Psoas muscle (tissue), 8 donors: ENCODE measurements around the gene SMARCD3. TPM values are rescaled to one million over a fixed set of nuclear protein-coding genes. Genes with fewer than 3 reads are reported as not detected.

Experiments
- ATAC-seq, 4 donors: fragments of 200-7000 bp; cut with Tn5 transposase; one replicate each; pipeline ENCODE4 v1.9.1; 2020; ENCODE audit warnings: moderate library complexity in 3 of 4, mild to moderate bottlenecking in 2 of 4
- DNase-seq, 2 donors: peaks; one replicate each; pipeline ENCODE4 v3.0.0-alpha.2; 2020
- H3K27ac ChIP-seq: fragments of 200-600 bp; one replicate; pipeline ENCODE4 v1.8.0; 2022
- H3K27me3 ChIP-seq, 3 donors: fragments of 200-600 bp in 1 of 3; one replicate each; pipeline versions ENCODE4 v1.6.1 to v1.8.0; 2013 to 2022; ENCODE audit warnings: low read length in 2 of 3, mild to moderate bottlenecking in 2 of 3, moderate library complexity in 1 of 3; ENCODE audit not compliant: insufficient read depth in 3 of 3
- H3K36me3 ChIP-seq, 2 donors: fragments of 200-600 bp in 1 of 2; one replicate each; pipeline versions ENCODE4 v1.6.1 to v1.8.0; 2013 to 2022; ENCODE audit warnings: low read depth in 1 of 2, mild to moderate bottlenecking in 1 of 2, moderate library complexity in 1 of 2; ENCODE audit not compliant: insufficient read depth in 1 of 2
- H3K4me1 ChIP-seq: fragments of 200-600 bp; one replicate; pipeline ENCODE4 v1.8.0; 2022
- H3K4me3 ChIP-seq: fragments of 200-600 bp; one replicate; pipeline ENCODE4 v1.8.0; 2022; ENCODE audit warnings: mild to moderate bottlenecking
- H3K9me3 ChIP-seq: fragments of 200-600 bp; one replicate; pipeline ENCODE4 v1.8.0; 2022
- WGBS, 3 donors: extraction: QIAGEN DNeasy Blood & Tissue Kit; methylation state at CpG; one replicate each; pipeline versions ENCODE4 v1.1.6 to v1.1.7; 2013; 5-methylcytosine and 5-hydroxymethylcytosine counted together
- intact Hi-C, 2 donors: fragments of 100-400 bp; cut with DNase I; formaldehyde crosslinking; loops; one replicate each; pipeline versions ENCODE4 v1.11.0 to v1.14.2; 2022
- polyA plus RNA-seq, 3 donors: library from polyadenylated mRNA; stranded (reverse); fragments of 200-250 nt; gene quantifications; one replicate each; pipeline ENCODE4 v1.2.3, GENCODE V29; 2013
- total RNA-seq, 4 donors: library from RNA; stranded (reverse); fragmentation: NEBNext Ultra II Directional in 2 of 4; extraction: Animal tissue kit (Norgen Biotek cat#: 25700) in 2 of 4; gene quantifications; one replicate each; pipeline versions ENCODE4 v1.2.1 to v1.2.4, GENCODE V29; 2021 to 2023
- TF ChIP-seq, protein P1 (sequence below): fragments of 200-600 bp; IDR thresholded peaks from one replicate; pipeline ENCODE4 v1.8.0; 2022; ENCODE audit warnings: antibody characterized with exemption
- donor health status: healthy with polysubstance abuse.
- donor health status: DM: no; HTN: no; CAD: no; lungs with moderate emphysema.
- donor health status: Bipolar disorder and iron deficiency.
- donor health status: healthy.
- donor health status: DM: yes; HTN: yes; CAD: no.
- donor health status: DM: no; HTN: no; CAD: no.
- donor health status: DM: no; HTN: no; CAD: no.
- donor health status: DM: yes; HTN: yes; CAD: no.

The SMARCD3 gene
- total and polyA plus RNA-seq, 7 donors = 38.3 to 138 (median 92.5) TPM

- TF ChIP-seq, protein P1, sequence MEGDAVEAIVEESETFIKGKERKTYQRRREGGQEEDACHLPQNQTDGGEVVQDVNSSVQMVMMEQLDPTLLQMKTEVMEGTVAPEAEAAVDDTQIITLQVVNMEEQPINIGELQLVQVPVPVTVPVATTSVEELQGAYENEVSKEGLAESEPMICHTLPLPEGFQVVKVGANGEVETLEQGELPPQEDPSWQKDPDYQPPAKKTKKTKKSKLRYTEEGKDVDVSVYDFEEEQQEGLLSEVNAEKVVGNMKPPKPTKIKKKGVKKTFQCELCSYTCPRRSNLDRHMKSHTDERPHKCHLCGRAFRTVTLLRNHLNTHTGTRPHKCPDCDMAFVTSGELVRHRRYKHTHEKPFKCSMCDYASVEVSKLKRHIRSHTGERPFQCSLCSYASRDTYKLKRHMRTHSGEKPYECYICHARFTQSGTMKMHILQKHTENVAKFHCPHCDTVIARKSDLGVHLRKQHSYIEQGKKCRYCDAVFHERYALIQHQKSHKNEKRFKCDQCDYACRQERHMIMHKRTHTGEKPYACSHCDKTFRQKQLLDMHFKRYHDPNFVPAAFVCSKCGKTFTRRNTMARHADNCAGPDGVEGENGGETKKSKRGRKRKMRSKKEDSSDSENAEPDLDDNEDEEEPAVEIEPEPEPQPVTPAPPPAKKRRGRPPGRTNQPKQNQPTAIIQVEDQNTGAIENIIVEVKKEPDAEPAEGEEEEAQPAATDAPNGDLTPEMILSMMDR = no peak
- 88 to 93% (median 91%) methylated on average over 22 to 23 of the region's 23 CpGs for WGBS, 3 donors
- Histone ChIP-seq H3K27me3 (no peaks in the 10 kb centered on the region), H3K36me3 (no peaks in the 10 kb centered on the region), H3K4me3 (no peak overlapping the region), H3K9me3 (no peaks in the 10 kb centered on the region), H3K27ac (peak overlapping the region; percentile 68), H3K4me1 (peaks cover 15% of the 10 kb centered on the region)
- intact Hi-C loops = loop anchor here (5.0 to 10.0 kb wide), 4 partner anchors 35 to 113 kb away; partner anchors contain the start of gene ABCF2 (in 1 of the 2)
- ATAC-seq (no peak), DNase-seq (peak in 1 of 2 donors; percentile 32)
These were observed 56.4 kb downstream of the SMARCD3 start for GRCh38 chr7:151192002-151192539.

DNA sequence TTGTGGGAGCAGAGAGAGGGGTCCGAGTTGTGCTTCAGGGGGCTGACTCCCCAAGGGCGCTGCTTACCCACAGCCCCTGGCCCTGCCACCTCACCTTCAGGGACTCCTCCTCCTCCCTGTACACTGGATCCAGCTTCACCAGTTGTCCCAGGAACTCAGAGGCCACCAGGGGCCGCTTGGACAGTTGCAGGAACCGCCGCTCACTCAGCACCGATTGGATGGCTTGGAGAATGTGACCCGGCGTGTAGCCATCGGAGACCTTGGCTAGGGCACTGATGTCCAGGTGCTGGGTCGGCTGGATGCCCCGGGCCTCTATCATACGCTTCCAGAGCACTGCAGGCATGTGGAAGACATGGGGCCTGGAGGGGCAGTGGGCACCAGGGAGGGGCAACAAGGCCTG is 57.0 kb downstream of the SMARCD3 start:
- Histone ChIP-seq H3K4me1 (peaks cover 15% of the 10 kb centered on the region), H3K27ac (peak overlapping the region; percentile 68), H3K27me3 (no peaks in the 10 kb centered on the region), H3K36me3 (no peaks in the 10 kb centered on the region), H3K9me3 (no peaks in the 10 kb centered on the region), H3K4me3 (no peak overlapping the region)
- peak; percentile 67 to 72 (median 71) for ATAC-seq
- TF ChIP-seq, protein P1 = peak; percentile 35
- peak; percentile 70 to 87 for DNase-seq
- 36 to 61% (median 37%) methylated on average over 12 of the region's 12 CpGs for WGBS, 3 donors
- intact Hi-C loops = loop anchor here (2.0 to 10.0 kb wide), 5 partner anchors 35 to 113 kb away; partner anchors contain the start of gene ABCF2 (in 2 of the 2)

DNA sequence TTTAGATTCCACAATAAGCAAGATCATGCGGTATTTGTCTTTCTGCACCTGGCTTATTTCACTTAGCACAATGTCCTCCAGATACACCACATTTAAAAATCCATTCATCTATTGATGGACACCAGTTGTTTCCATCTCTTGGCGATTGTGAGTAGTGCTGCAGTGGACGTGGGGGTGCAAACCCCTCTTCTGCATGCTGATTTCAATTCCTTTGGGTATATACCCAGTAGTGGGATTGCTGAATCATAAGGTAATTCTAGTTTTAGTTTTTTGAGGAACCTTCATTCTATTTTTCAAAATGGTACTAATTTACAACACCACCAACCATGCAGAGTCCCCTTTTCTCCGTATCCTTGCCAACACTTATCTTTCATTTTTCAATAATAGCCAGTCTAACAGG is 59.5 kb downstream of the SMARCD3 start:
- H3K9me3 ChIP-seq = no peaks in the 10 kb centered on the region
- peaks cover 31% of the 10 kb centered on the region for H3K4me1 ChIP-seq
- TF ChIP-seq, protein P1 = no peak
- H3K27me3 ChIP-seq = no peaks in the 10 kb centered on the region
- intact Hi-C loops = no loop called here
- no peak for ATAC-seq
- no peak for DNase-seq
- H3K36me3 ChIP-seq = peaks cover 0 to 4% of the 10 kb centered on the region in 2 donors
- no peak overlapping the region for H3K4me3 ChIP-seq
- WGBS, 3 donors = 78 to 91% (median 80%) methylated on average over 4 of the region's 4 CpGs
- no peak overlapping the region for H3K27ac ChIP-seq

Other genes with a start within 250 kb of the SMARCD3 start
- not detected for gene ATG9B, start 224.2 kb downstream of the SMARCD3 start, total RNA-seq
- gene ATG9B, start 224.2 kb downstream of the SMARCD3 start, polyA plus RNA-seq = under 1 TPM; 0.12 to 0.18 (median 0.18) TPM
- gene ABCB8, start 220.2 kb downstream of the SMARCD3 start, total RNA-seq = 10 to 100 TPM; 13.2 to 20.7 (median 19.2) TPM
- 10 to 100 TPM in 2 of 3 donors, 1 to 10 TPM in 1; 9.3 to 16.6 (median 12.9) TPM for gene ABCB8, start 220.2 kb downstream of the SMARCD3 start, polyA plus RNA-seq
- 1 to 10 TPM; 2.1 to 6.2 (median 3.9) TPM for gene ASIC3, start 200.2 kb downstream of the SMARCD3 start, total RNA-seq
- gene ASIC3, start 200.2 kb downstream of the SMARCD3 start, polyA plus RNA-seq = 1 to 10 TPM; 1.8 to 5.0 (median 1.8) TPM
- 1 to 10 TPM; 3.8 to 6.4 (median 5.4) TPM for gene CDK5, start 190.8 kb downstream of the SMARCD3 start, total RNA-seq
- gene CDK5, start 190.8 kb downstream of the SMARCD3 start, polyA plus RNA-seq = 10 to 100 TPM in 1 of 3 donors, 1 to 10 TPM in 2; 5.7 to 15.2 (median 6.2) TPM
- 10 to 100 TPM; 26.5 to 36.0 (median 31.3) TPM for gene SLC4A2, start 189.1 kb downstream of the SMARCD3 start, total RNA-seq
- gene SLC4A2, start 189.1 kb downstream of the SMARCD3 start, polyA plus RNA-seq = 10 to 100 TPM; 26.9 to 39.8 (median 33.5) TPM
- gene FASTK, start 167.9 kb downstream of the SMARCD3 start, total RNA-seq = 100 to 1,000 TPM in 3 of 4 donors, 10 to 100 TPM in 1; 87.1 to 126 (median 111) TPM
- gene FASTK, start 167.9 kb downstream of the SMARCD3 start, polyA plus RNA-seq = 100 to 1,000 TPM; 132 to 194 (median 151) TPM
- gene TMUB1, start 165.2 kb downstream of the SMARCD3 start, total RNA-seq = 10 to 100 TPM; 41.7 to 55.5 (median 44.4) TPM
- 100 to 1,000 TPM in 1 of 3 donors, 10 to 100 TPM in 2; 76.9 to 121 (median 85.3) TPM for gene TMUB1, start 165.2 kb downstream of the SMARCD3 start, polyA plus RNA-seq
- gene AGAP3, start 162.2 kb downstream of the SMARCD3 start, total RNA-seq = 10 to 100 TPM; 39.3 to 52.2 (median 51.4) TPM
- gene AGAP3, start 162.2 kb downstream of the SMARCD3 start, polyA plus RNA-seq = 10 to 100 TPM; 38.4 to 75.3 (median 44.7) TPM
- 1 to 10 TPM in 1 of 4 donors, under 1 TPM in 2, not detected in 1; 0.38 to 1.9 (median 0.91) TPM for gene GBX1, start 81.0 kb downstream of the SMARCD3 start, total RNA-seq
- gene GBX1, start 81.0 kb downstream of the SMARCD3 start, polyA plus RNA-seq = under 1 TPM; 0.07 to 0.93 (median 0.21) TPM
- 10 to 100 TPM in 3 of 4 donors, 1 to 10 TPM in 1; 9.7 to 29.6 (median 23.0) TPM for gene ASB10, start 61.4 kb downstream of the SMARCD3 start, total RNA-seq
- 10 to 100 TPM in 2 of 3 donors, 1 to 10 TPM in 1; 3.8 to 25.2 (median 22.5) TPM for gene ASB10, start 61.4 kb downstream of the SMARCD3 start, polyA plus RNA-seq
- under 1 TPM in 1 of 4 donors, not detected in 3; 0.83 TPM for gene H2BK1, start 38.2 kb downstream of the SMARCD3 start, total RNA-seq
- gene H2BK1, start 38.2 kb downstream of the SMARCD3 start, polyA plus RNA-seq = not detected
- 10 to 100 TPM; 35.7 to 66.7 (median 57.5) TPM for gene ABCF2, start 21.5 kb downstream of the SMARCD3 start, total RNA-seq
- gene ABCF2, start 21.5 kb downstream of the SMARCD3 start, polyA plus RNA-seq = 10 to 100 TPM; 49.8 to 94.0 (median 66.3) TPM
- gene CHPF2, start 16.2 kb downstream of the SMARCD3 start, total RNA-seq = 10 to 100 TPM in 3 of 4 donors, 1 to 10 TPM in 1; 8.8 to 19.8 (median 11.4) TPM
- 10 to 100 TPM in 1 of 3 donors, 1 to 10 TPM in 2; 5.3 to 19.2 (median 8.0) TPM for gene CHPF2, start 16.2 kb downstream of the SMARCD3 start, polyA plus RNA-seq
- gene NUB1, start 93.1 kb upstream of the SMARCD3 start, total RNA-seq = 10 to 100 TPM; 38.2 to 56.2 (median 50.0) TPM
- gene NUB1, start 93.1 kb upstream of the SMARCD3 start, polyA plus RNA-seq = 10 to 100 TPM; 23.6 to 46.6 (median 33.2) TPM
- under 1 TPM in 3 of 4 donors, not detected in 1; 0.29 to 0.44 (median 0.34) TPM for gene WDR86, start 161.3 kb upstream of the SMARCD3 start, total RNA-seq
- gene WDR86, start 161.3 kb upstream of the SMARCD3 start, polyA plus RNA-seq = under 1 TPM in 2 of 3 donors, not detected in 1; 0.03 to 0.20 TPM
- gene CRYGN, start 191.4 kb upstream of the SMARCD3 start, total RNA-seq = under 1 TPM in 1 of 4 donors, not detected in 3; 0.15 TPM
- gene CRYGN, start 191.4 kb upstream of the SMARCD3 start, polyA plus RNA-seq = under 1 TPM in 1 of 3 donors, not detected in 2; 0.12 TPM